NCI-H187 treated with DMSO at 0.1 percent for 48 hours (cell line): ENCODE results near the gene TMEM269.

Source experiments
- DNase-seq: peaks from one replicate; lab custom pipeline; 2025; lab: John Stamatoyannopoulos, UW

TMEM269 gene

DNA sequence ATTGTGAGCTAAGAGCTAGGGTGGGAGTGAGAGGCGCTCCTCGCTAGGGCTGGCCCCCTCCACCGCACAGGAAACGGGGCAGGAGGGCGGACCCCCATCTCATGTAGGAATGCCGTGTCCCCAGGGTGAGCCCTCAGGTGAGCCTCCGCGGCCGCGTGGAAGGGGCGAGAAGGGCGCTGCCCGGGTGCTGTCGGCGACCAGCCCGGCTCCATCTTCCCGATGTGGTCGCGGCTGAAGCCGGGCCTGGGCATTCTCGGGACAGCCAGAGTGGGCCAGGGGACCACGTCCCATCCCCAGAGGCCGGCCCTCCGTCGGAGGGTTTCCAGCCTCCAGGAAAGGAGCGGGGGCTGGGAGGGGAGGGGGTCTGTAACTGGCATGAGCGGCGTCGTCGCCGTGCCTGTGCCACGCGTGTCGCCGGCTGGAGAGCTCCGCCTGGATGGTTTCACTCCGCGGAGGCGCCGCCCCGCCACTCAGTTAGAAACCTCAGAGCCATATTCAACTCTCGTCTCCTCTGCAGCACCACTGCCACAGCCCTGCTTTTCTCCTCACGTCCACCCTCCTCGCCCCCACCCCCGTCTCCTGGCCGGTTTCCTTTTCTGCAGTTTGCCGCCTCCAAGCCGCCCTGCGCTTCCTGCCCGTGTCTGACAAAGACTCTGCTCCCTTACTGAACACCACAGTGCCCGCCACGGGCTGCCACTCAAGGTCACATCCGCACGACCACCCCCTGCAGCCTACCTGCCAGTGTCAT is at the start of gene TMEM269:
Gene TMEM269 (plus strand): TSS at position 46 of the 748 bp plus-strand sequence. CDS start 4,903 bp downstream, outside the sequence.
- no peak for DNase-seq

GRCh38 chr1:42735056-42735455 is 49.7 kb upstream of the TMEM269 start:
- no peak for DNase-seq

DNA sequence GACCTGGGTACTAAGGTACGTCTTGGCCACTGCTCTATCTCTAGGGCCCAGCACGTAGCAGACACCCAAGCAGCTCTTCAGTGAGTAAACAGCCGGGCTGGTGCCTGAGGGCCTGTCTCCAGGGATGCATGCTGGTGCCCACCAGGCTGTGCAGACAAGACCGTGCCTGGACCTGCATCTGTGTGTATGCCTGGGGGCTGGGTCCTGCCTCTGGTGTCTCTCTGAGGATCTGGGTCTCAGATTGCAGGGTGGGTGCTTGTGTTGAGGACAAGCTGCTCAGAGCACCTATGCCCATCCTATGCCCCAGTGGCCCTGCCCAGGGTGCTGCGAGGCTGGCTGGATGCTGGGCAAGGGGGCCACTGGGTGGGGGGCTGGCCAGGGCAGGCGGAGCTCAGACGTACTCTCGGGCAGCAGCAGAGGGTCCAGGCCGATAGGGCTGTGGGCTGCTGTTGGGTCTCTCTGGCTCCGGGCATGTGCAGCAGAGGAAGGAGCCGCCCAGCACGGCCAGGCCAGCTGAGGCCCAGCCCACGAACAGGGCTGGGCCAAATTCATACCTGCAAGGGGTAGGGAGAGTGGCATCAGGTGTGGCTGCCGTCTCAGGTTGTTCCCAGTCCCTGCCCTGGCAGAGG is 49.2 kb upstream of the TMEM269 start:
- no peak for DNase-seq

DNA sequence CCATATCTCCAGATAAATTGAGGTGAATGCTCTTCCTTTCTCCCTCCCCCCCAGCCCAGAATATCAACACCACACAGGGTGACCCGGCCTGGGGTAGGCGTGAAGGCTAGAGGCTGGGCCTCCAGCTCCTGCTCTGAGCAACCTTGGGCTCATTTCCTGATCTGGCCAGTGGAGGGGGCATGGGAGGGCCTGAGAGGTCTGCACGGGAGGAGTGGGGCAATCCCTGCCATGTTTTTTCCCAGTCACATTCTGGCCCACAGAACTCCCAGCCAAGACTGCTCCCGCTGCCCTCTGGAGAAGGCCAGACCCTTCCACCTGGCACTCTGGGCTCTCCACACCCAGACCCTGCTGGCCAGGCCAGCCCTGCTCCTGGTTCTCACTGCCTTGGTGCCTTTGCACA is 48.6 kb upstream of the TMEM269 start:
- DNase-seq: no peak

- no peak for DNase-seq
These were observed 48.1 kb upstream of the TMEM269 start for GRCh38 chr1:42736571-42737200.

DNA sequence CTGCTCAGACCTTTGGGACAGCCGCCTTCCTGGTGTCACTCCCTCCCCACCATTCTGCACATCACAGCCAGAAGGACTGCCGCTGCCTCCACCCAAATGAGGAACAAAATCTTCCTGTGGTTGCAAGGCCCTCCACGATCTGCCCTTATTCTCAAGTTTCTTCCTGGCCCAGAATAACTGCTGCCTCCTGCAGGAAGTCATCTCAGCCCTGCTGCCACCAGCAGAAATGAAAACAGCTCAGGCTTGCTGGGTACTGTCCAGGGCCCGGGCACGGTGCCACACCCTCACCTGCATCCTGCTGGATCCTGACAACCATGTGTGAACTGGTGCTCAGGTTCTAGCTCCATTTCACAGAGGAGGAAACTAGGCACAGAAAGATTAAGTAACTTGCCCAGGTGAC is 47.5 kb upstream of the TMEM269 start:
- no peak for DNase-seq

- DNase-seq: no peak
These were observed 46.7 kb upstream of the TMEM269 start for GRCh38 chr1:42737986-42738677.

- DNase-seq: no peak
These were observed 46.0 kb upstream of the TMEM269 start for GRCh38 chr1:42738678-42739226.

GRCh38 chr1:42739753-42740700 is 44.8 kb upstream of the TMEM269 start, which contains the start of gene CLDN19:
Gene CLDN19, minus strand, starts transcription at chr1:42740236. Its CDS starts 173 bp downstream, at chr1:42740063.
- no peak for DNase-seq

DNA sequence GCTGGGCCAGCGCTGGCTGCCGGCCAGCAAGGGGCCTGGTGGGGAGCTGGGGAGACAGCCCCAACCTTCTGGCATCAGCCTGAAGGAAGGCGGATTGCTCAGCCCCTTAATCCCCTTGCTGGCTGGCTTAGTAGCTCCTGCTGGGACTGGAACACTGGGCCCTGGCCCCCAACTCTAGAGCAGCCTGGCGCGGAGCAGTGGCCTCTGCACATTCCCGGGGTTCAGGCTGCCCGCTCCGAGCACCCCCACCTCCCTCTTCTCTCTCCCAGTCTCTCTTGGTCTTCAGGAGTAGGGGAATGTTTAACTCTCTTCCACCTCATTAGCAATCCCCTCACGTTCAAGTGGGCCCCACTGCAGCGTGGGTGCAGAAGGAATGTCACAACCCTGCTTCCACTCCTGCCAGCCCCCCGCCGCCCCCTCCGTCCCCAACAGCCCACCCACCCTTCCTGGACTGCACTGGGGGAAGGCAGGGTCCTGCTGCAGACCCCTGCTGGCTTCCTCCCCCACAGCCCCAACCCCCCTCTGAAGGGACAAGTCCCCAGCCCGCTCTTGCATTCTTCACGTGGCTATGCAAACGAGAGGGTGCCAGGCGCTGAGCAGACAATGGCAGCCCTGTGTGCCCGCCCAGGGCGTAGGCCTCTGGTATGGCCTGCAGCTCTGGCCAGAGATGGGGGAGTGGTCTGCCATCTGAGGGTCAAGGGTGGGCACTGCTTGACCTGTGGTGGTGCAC is 43.8 kb upstream of the TMEM269 start:
- DNase-seq: no peak

DNA sequence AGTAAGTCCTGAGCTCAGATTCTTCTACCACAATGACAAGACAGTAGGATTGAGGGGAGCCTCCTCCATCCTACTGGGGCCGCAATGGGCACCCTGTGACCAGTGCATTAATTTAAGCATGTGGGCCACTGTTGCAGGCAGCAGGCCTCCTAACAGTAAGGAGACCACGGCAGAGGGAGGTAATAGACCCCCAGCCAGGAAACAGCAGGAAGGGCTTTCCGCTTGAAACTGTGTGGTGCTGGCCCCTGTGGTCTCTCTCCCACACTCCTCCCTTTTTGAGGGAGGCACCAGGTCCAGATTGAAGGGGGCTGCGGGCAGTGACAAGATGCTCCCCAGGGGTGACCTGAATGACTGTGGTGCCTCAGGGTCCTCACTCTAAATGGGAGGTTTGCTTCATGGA is 43.1 kb upstream of the TMEM269 start:
- DNase-seq: no peak

GRCh38 chr1:42742141-42742540 is 42.6 kb upstream of the TMEM269 start:
- no peak for DNase-seq

GRCh38 chr1:42742617-42743316 is 42.0 kb upstream of the TMEM269 start:
- no peak for DNase-seq

DNA sequence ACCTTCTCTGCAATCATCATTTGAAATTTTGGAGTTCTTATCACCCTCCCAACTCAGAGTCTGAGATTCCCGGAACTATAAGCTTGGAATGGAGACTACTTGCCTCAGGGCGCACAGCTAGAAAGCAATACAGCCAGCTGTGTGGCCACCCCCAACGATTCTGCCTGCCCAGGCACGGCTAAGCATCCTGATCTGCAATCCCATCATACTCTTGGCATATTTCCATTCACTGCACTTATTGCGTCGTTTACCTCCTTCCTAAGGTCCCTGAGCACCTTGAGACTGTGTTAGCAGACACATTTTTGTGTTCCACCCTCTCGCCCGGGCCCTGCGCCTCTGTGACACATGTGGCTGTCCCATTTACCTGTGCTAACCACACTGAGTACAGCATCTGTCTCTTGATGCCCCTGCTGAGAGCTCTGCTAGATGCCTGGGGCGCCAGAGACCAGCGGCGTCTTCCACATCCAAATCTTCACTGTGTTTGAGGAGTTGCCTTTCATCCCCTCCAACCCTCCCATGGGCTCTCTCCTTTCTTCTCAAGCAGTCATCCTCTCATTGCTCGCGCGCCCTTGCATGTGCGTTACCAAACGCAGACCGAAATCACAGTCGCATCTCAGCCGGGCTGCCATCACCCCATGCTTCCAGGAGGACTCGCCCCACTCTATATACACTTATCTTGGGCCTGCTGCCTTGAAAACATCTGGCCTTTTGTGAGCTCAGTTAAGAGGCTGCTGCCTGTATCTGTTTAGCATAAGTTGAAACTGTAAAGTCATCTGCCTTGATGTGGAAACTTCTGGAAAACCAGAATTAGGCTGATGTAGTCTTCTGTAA is 41.3 kb upstream of the TMEM269 start:
- no peak for DNase-seq

- no peak for DNase-seq
These were observed 40.7 kb upstream of the TMEM269 start for GRCh38 chr1:42744148-42744413.

DNA sequence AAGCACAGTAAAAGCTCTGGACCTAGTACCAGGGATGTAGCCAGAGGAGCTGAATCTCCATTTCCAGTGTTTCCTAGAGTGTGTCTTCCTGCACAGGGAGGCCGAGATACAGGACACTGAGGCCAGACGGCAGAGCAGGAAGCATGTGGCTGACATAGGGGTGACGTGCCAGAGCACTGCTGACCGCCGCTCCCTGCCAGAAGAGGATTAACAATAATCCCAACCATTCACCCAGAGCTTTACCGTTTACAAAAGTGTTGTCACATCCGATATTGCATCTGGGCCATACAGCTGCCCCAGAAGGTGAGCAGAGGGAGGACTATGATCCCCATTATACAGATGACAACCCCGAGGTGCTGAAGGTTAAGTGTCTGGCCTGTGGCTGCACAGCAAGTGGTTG is 38.9 kb upstream of the TMEM269 start:
- DNase-seq: no peak

DNA sequence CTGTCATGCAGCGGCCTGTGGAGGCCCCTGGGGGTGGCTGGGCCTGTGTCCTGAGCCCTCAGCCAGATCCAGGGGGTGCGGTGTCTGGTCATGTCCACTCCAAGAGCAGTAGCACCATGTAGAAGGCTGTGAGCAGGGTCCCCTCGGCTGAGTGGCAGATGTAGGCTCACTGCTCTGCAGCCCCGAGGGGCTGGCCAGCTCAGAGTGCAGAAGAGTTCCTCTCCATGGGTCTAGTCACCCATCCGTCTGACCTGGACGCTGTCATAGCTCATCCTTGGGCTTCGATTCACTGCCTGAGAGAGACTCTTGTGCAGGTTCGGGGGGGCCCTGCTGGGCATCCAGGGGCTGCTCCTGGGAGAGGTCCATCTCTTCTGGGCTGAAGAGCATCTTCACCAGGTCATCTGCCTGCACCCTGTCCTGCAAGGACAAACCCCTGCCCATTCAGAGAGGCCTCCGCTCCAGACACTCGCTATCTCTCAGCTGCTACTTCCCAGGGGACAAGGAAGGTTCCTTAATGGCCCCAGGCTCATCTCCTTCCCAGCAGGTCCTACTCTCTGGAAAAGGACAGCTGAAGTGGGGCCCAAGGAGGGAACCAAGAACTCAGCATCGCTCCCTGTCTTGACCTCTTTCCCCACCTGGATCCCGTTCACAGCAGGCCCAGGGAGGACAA is 38.2 kb upstream of the TMEM269 start:
- DNase-seq: no peak

GRCh38 chr1:42747125-42747524 is 37.7 kb upstream of the TMEM269 start:
- DNase-seq: no peak

DNA sequence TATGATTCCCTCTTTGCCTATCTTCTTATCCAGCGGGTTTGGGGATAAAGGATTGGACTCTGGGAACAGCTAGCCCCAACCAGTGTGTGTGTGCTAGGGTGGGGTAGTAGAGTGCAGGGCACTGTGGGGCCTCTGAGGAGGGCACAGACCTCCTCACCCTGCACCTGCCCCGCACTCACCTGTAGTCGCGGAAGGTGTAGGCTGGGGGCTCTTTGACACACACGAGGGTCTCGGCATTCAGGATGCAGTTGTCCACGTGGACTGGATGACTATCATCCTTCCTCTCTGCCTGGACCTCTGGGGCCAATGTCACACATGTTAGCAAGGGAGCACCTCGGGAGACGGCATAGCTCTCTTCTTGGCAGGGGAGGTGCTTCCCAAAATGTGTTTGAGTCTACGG is 36.8 kb upstream of the TMEM269 start:
- no peak for DNase-seq
